CD14-positive monocyte (primary cell): ENCODE measurements around the gene ST8SIA1. TPM values are rescaled to one million over a fixed set of nuclear protein-coding genes. Genes with fewer than 3 reads are reported as not detected.

Experiments
- DNase-seq, 3 donors: peaks; one replicate each; pipeline ENCODE4 v3.0.0-alpha.2; 2011 to 2022
- H2AFZ ChIP-seq: 2 replicates; pipeline ENCODE4 v1.6.0; 2012; ENCODE audit warnings: mild to moderate bottlenecking, low read depth, low read length, inconsistent platforms; ENCODE audit not compliant: insufficient read depth, poor library complexity, severe bottlenecking
- H3K27ac ChIP-seq, 2 donors: 1 replicate in 1 of 2; 2 replicates in 1 of 2; pipeline ENCODE4 v1.5.1; 2012 to 2013; ENCODE audit warnings: low read length in 2 of 2, control low read depth in 1 of 2, inconsistent platforms in 1 of 2, low read depth in 1 of 2, mild to moderate bottlenecking in 1 of 2
- H3K27me3 ChIP-seq, 2 donors: one replicate each; pipeline versions ENCODE4 v1.6.0 to v1.6.1; 2011 to 2013; ENCODE audit warnings: low read length in 2 of 2; ENCODE audit not compliant: control insufficient read depth in 2 of 2, insufficient read depth in 2 of 2
- H3K36me3 ChIP-seq, 2 donors: replicated peaks in 1 of 2; 1 replicate in 1 of 2; 2 replicates in 1 of 2; pipeline versions ENCODE4 v1.5.1 to v1.6.1; 2012 to 2013; ENCODE audit warnings: low read length in 2 of 2, control low read depth in 1 of 2, inconsistent platforms in 1 of 2, mild to moderate bottlenecking in 1 of 2; ENCODE audit not compliant: insufficient read depth in 2 of 2, control insufficient read depth in 1 of 2
- H3K4me1 ChIP-seq, 2 donors: 1 replicate in 1 of 2; 2 replicates in 1 of 2; pipeline versions ENCODE4 v1.5.1 to v1.6.1; 2012 to 2013; ENCODE audit warnings: low read length in 2 of 2, control low read depth in 1 of 2, inconsistent platforms in 1 of 2, mild to moderate bottlenecking in 1 of 2, moderate library complexity in 1 of 2; ENCODE audit not compliant: insufficient read depth in 2 of 2, control insufficient read depth in 1 of 2
- H3K4me2 ChIP-seq: replicated peaks from 2 replicates; pipeline ENCODE3; 2012; ENCODE audit warnings: low read length, moderate library complexity, mild to moderate bottlenecking; ENCODE audit not compliant: poor library complexity, severe bottlenecking; ENCODE audit errors: extremely low read depth
- H3K4me3 ChIP-seq, 3 experiments: fragments of 200-600 bp in 1 of 3; sonication (generic) in 1 of 3; replicated peaks in 1 of 3; 1 replicate in 2 of 3; 2 replicates in 1 of 3; pipeline ENCODE4 v1.5.1; 2011 to 2013; ENCODE audit warnings: low read length in 3 of 3, mild to moderate bottlenecking in 3 of 3, control low read depth in 2 of 3, low read depth in 2 of 3, inconsistent platforms in 1 of 3, moderate library complexity in 1 of 3
- H3K79me2 ChIP-seq: 2 replicates; pipeline ENCODE4 v1.6.0; 2012; ENCODE audit warnings: mild to moderate bottlenecking, control low read depth, inconsistent platforms, low read length, moderate library complexity; ENCODE audit not compliant: insufficient read depth
- H3K9ac ChIP-seq: 2 replicates; pipeline ENCODE4 v1.6.0; 2017; ENCODE audit warnings: low read length, mild to moderate bottlenecking; ENCODE audit not compliant: insufficient read depth, poor library complexity, severe bottlenecking
- H3K9me3 ChIP-seq, 2 donors: replicated peaks in 1 of 2; 1 replicate in 1 of 2; 2 replicates in 1 of 2; pipeline versions ENCODE4 v1.5.1 to v1.6.1; 2012 to 2013; ENCODE audit warnings: low read length in 2 of 2, control low read depth in 1 of 2; ENCODE audit not compliant: control insufficient read depth in 1 of 2, insufficient read depth in 1 of 2
- H4K20me1 ChIP-seq: 2 replicates; pipeline ENCODE4 v1.6.0; 2012; ENCODE audit warnings: mild to moderate bottlenecking, low read length, control low read depth, moderate library complexity; ENCODE audit not compliant: insufficient read depth
- H3K27ac Mint-ChIP-seq, 7 donors: one replicate each; pipeline ENCODE4 v1.8.0; 2020; ENCODE audit warnings: mild to moderate bottlenecking in 7 of 7, mixed read lengths in 7 of 7, moderate library complexity in 6 of 7, inconsistent platforms in 2 of 7
- H3K27me3 Mint-ChIP-seq, 3 donors: one replicate each; pipeline ENCODE4 v1.8.0; 2021 to 2022; ENCODE audit warnings: low read depth in 3 of 3, mild to moderate bottlenecking in 3 of 3, mixed read lengths in 3 of 3, moderate library complexity in 3 of 3, inconsistent platforms in 1 of 3
- H3K36me3 Mint-ChIP-seq, 2 donors: one replicate each; pipeline ENCODE4 v1.8.0; 2020; ENCODE audit warnings: mixed read lengths in 2 of 2, inconsistent platforms in 1 of 2, mild to moderate bottlenecking in 1 of 2
- H3K4me1 Mint-ChIP-seq: one replicate; pipeline ENCODE4 v1.8.0; 2020; ENCODE audit warnings: mild to moderate bottlenecking, mixed read lengths
- H3K4me3 Mint-ChIP-seq, 2 donors: one replicate each; pipeline ENCODE4 v1.8.0; 2020; ENCODE audit warnings: mild to moderate bottlenecking in 2 of 2, mixed read lengths in 2 of 2, moderate library complexity in 1 of 2
- H3K9me3 Mint-ChIP-seq, 7 donors: one replicate each; pipeline ENCODE4 v1.8.0; 2020 to 2022; ENCODE audit warnings: mixed read lengths in 7 of 7, mild to moderate bottlenecking in 6 of 7, moderate library complexity in 6 of 7, inconsistent platforms in 2 of 7
- CTCF ChIP-seq: fragments of 200-600 bp; IDR thresholded peaks from one replicate; pipeline ENCODE4 v1.8.0; 2022; ENCODE audit warnings: antibody characterized with exemption, mild to moderate bottlenecking
- WGBS: methylation state at CpG from one replicate; pipeline ENCODE4 v1.1.5; 2013; ENCODE audit warnings: missing lambda C conversion rate; ENCODE audit not compliant: insufficient coverage; 5-methylcytosine and 5-hydroxymethylcytosine counted together
- intact Hi-C, 2 donors: fragments of 100-400 bp; cut with micrococcal nuclease; formaldehyde crosslinking; loops; one replicate each; pipeline versions ENCODE4 v1.15.0 to v1.15.1; 2023
- polyA plus RNA-seq, 3 donors: library from polyadenylated mRNA; depleted of rRNA in 1 of 3; unstranded in 2 of 3; stranded (reverse) in 1 of 3; fragments of 300-500 nt in 2 of 3; fragments of >200 nt in 1 of 3; fragmentation: Illumina TruSeq in 2 of 3; gene quantifications; 1 replicate in 2 of 3; 2 replicates in 1 of 3; pipeline ENCODE4 v1.2.3, GENCODE V29; 2012 to 2021

ST8SIA1 gene
- polyA plus RNA-seq, 3 donors, result not detected

GRCh38 chr12:22313286-22313962 is 21.1 kb downstream of the ST8SIA1 start:
- H3K27ac ChIP-seq, result no peak overlapping the region
- H3K9ac ChIP-seq, result no peak overlapping the region
- no peaks in the 10 kb centered on the region for H3K36me3 ChIP-seq
- H3K4me2 ChIP-seq, result no peak overlapping the region
- WGBS, result 100% methylated on average over 1 of the region's 4 CpGs
- no peaks in the 10 kb centered on the region for H4K20me1 ChIP-seq
- no peak overlapping the region for H3K4me3 ChIP-seq
- no peaks in the 10 kb centered on the region for H3K9me3 ChIP-seq
- H3K79me2 ChIP-seq, result no peaks in the 10 kb centered on the region
- no peak overlapping the region for H2AFZ ChIP-seq
- H3K4me3 Mint-ChIP-seq, result no peak overlapping the region
- peaks cover 0 to 6% of the 10 kb centered on the region in 2 donors for H3K27me3 ChIP-seq
- peaks cover 0 to 4% (median 2%) of the 10 kb centered on the region in 7 donors for H3K9me3 Mint-ChIP-seq
- H3K4me1 Mint-ChIP-seq, result peaks cover 8% of the 10 kb centered on the region
- H3K4me1 ChIP-seq, result peaks cover 4 to 8% of the 10 kb centered on the region in 2 donors
- no peak overlapping the region for H3K27ac Mint-ChIP-seq
- no peaks in the 10 kb centered on the region for H3K36me3 Mint-ChIP-seq
- TF ChIP-seq CTCF, result no peak
- intact Hi-C loops, result no loop called here
- H3K27me3 Mint-ChIP-seq, result peaks cover 6 to 8% (median 6%) of the 10 kb centered on the region in 3 donors
- DNase-seq, result no peak

GRCh38 chr12:22312336-22312735 is 22.2 kb downstream of the ST8SIA1 start:
- no peaks in the 10 kb centered on the region for H3K36me3 Mint-ChIP-seq
- Histone ChIP-seq H3K4me3 (no peak overlapping the region), H3K9me3 (no peaks in the 10 kb centered on the region), H3K27ac (no peak overlapping the region), H2AFZ (no peak overlapping the region), H4K20me1 (no peaks in the 10 kb centered on the region), H3K4me1 (no peaks in the 10 kb centered on the region), H3K36me3 (no peaks in the 10 kb centered on the region), H3K79me2 (no peaks in the 10 kb centered on the region), H3K27me3 (peaks cover 0 to 6% of the 10 kb centered on the region in 2 donors), H3K9ac (no peak overlapping the region), H3K4me2 (no peak overlapping the region)
- peaks cover 6 to 12% (median 6%) of the 10 kb centered on the region in 3 donors for H3K27me3 Mint-ChIP-seq
- peaks cover 0 to 4% (median 2%) of the 10 kb centered on the region in 7 donors for H3K9me3 Mint-ChIP-seq
- H3K4me3 Mint-ChIP-seq, result no peak overlapping the region
- no peak for DNase-seq
- H3K4me1 Mint-ChIP-seq, result peaks cover 1% of the 10 kb centered on the region
- H3K27ac Mint-ChIP-seq, result no peak overlapping the region
- intact Hi-C loops, result no loop called here
- 100% methylated on average over 2 of the region's 5 CpGs for WGBS
- TF ChIP-seq CTCF, result no peak
